ENCODE results near the gene GNL1. TPM values are rescaled to one million over a fixed set of nuclear protein-coding genes. Genes with fewer than 3 reads are reported as not detected.

Gene GNL1
- total and polyA plus RNA-seq, 2 experiments from 2014 or later = 31.4 to 42.5 TPM

GRCh38 chr6:30598912-30599624, 42.8 kb upstream of the GNL1 start:
- ATAC-seq = peak; percentile 4; the same call in 2 of the 3 replicates
- no peaks in the 10 kb centered on the region for H3K27me3 ChIP-seq (ENCODE audit: insufficient read depth)
- H3K27me3 Mint-ChIP-seq (ENCODE audit: insufficient read depth, low read depth, poor library complexity) = peaks cover 10% of the 10 kb centered on the region
- no peak for DNase-seq (ENCODE audit: low spot score)
- H3F3A ChIP-seq (replicated peaks; ENCODE audit: low read depth) = peaks cover 69% of the 10 kb centered on the region
- H3K9me2 ChIP-seq (ENCODE audit: insufficient read depth) = no peaks in the 10 kb centered on the region
- peaks cover 27% of the 10 kb centered on the region for H3K36me3 ChIP-seq (ENCODE audit: insufficient read depth)
- no peak overlapping the region for H3K4me3 Mint-ChIP-seq
- peak overlapping the region; percentile 59; the same call in 1 of the 2 replicates for H3K27ac ChIP-seq (ENCODE audit: low read depth)
- H3K79me2 ChIP-seq (replicated peaks; ENCODE audit: insufficient read depth) = no peaks in the 10 kb centered on the region
- H3K9me3 Mint-ChIP-seq = no peaks in the 10 kb centered on the region
- peaks cover 11% of the 10 kb centered on the region for H4K20me1 ChIP-seq (replicated peaks; ENCODE audit: insufficient read depth)
- peak overlapping the region; percentile 72 for H3K27ac Mint-ChIP-seq
- H2AFZ ChIP-seq = no peak overlapping the region
- no peaks in the 10 kb centered on the region for H3K4me1 ChIP-seq (ENCODE audit: insufficient read depth)
- TF ChIP-seq POLR2AphosphoS5 (IDR thresholded peaks at IDR 0.05; ENCODE audit: low read depth) (peak; percentile 18; the same call in 1 of the 2 replicates), CTCF (conservative IDR thresholded peaks at IDR 0.05; ENCODE audit: low read depth in 2 of 2) (no peak), ZNF462 (CRISPR knock-in tag; IDR thresholded peaks at IDR 0.05) (no peak), ZNF114 (CRISPR knock-in tag; IDR thresholded peaks at IDR 0.05) (no peak)
- no peak overlapping the region for H3K4me2 ChIP-seq
- no peak overlapping the region for H3K4me3 ChIP-seq
- no peaks in the 10 kb centered on the region; the same call in 2 of the 3 replicates for H3K4me1 Mint-ChIP-seq
- peaks cover 64% of the 10 kb centered on the region for H3K36me3 Mint-ChIP-seq (ENCODE audit: low read depth)
